ENCODE results near the gene AMBN. TPM values are rescaled to one million over a fixed set of nuclear protein-coding genes. Genes with fewer than 3 reads are reported as not detected.
"Not testable (repeated sequence)": the region's sequence is repeated elsewhere in the genome, so short reads cannot be mapped to it uniquely, and the experiment has no call there.

Gene AMBN
- total RNA-seq, 1 donor from 2014 or later, result not detected

DNA sequence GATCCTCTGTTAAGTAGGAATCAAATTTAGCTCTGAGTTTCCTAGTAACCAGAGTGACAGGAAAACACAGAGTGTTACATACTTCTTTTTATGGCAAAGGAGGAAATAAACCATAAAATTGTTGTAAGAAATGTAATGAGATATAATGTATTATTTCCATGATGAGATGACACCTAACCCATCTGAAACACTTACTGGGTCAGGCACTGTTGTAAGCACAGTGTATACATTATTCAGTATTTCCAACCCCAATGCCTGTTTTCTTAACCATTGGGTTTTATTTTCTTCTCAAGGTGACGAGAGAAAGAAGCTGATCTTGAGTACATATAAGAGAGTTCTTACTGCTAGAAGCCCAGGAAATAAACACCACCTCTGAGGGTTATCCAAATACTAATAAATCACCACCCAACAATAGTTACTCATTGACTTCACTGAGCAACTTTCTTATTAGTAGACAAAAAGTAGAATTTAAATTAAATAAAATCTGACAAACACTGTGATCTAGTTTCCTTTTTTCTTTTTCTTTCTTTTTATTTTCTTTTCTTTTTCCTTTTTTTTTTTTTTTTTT lies 32.3 kb downstream of the AMBN start:
- no peaks in the 10 kb centered on the region for H3K4me1 Mint-ChIP-seq
- H3K27me3 Mint-ChIP-seq, result no peaks in the 10 kb centered on the region
- DNase-seq, result peak; percentile 57
- H3K4me3 Mint-ChIP-seq, result no peak overlapping the region
- H3K27ac Mint-ChIP-seq, result no peak overlapping the region
- H3K36me3 Mint-ChIP-seq (ENCODE audit: low read depth), result no peaks in the 10 kb centered on the region
- intact Hi-C loops (cut with micrococcal nuclease), result loop anchor here (10.0 kb wide), 1 partner anchor 220 kb away; no protein-coding TSS in a partner anchor
- no peaks in the 10 kb centered on the region for H3K9me3 Mint-ChIP-seq

DNA sequence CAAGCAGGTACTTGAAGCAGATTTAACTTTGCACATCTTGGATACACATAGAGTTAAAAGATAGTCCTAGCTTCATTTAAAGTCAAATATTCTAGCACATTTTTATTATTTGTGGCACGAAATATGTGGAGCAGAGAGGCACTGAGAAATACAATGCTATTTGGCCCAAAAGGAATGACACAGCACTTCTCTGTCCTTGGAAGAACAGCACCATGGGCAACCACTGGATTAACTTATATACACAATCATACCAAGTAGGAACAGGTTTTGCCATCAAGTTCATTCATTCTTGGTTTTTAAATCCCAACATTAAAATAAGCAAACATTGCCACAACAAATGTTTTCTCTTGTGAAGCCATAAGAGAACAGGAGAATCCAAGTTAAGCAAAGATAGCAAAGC lies 35.6 kb downstream of the AMBN start:
- no peaks in the 10 kb centered on the region for H3K9me3 Mint-ChIP-seq
- H3K4me1 Mint-ChIP-seq, result no peaks in the 10 kb centered on the region
- H3K36me3 Mint-ChIP-seq (ENCODE audit: low read depth), result no peaks in the 10 kb centered on the region
- peaks cover 3% of the 10 kb centered on the region for H3K27me3 Mint-ChIP-seq
- no peak for DNase-seq
- intact Hi-C loops (cut with micrococcal nuclease), result loop anchor here (5.0 to 10.0 kb wide), 2 partner anchors 217 to 1900 kb away; no protein-coding TSS in a partner anchor
- no peak overlapping the region for H3K4me3 Mint-ChIP-seq
- H3K27ac Mint-ChIP-seq, result no peak overlapping the region

DNA sequence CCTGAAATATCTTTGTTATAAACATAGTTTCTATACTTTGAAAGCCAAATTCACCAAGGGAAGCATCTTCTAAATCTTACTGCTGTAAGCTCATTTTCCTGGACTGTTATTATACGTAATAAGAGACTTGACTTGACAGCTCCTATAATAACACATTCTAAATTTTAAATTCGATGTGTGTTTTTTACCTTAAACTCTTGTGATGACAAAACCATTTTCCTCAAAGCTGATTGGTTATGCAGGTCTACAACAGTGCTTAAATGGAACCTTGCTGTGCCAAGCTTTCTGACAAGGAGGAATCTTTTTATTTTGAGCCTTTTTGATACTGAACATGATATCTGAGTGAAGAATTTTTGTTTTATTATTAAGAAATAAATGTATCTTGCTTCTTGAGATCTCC lies 36.4 kb downstream of the AMBN start, which contains the start of gene ENAM:
Gene ENAM (plus strand): TSS at position 301 of the 400 bp plus-strand sequence. CDS start 757 bp downstream, outside the sequence.
- Mint-ChIP-seq H3K27me3 (peaks cover 3% of the 10 kb centered on the region), H3K4me3 (no peak within 1 kb of the TSS), H3K9me3 (no peaks in the 10 kb centered on the region), H3K4me1 (no peaks in the 10 kb centered on the region), H3K27ac (no peak within 1 kb of the TSS), H3K36me3 (ENCODE audit: low read depth) (no peaks in the 10 kb centered on the region)
- intact Hi-C loops (cut with micrococcal nuclease), result loop anchor here (5.0 to 10.0 kb wide), 2 partner anchors 216 to 1899 kb away; no protein-coding TSS in a partner anchor
- DNase-seq, result peak; percentile 14

DNA sequence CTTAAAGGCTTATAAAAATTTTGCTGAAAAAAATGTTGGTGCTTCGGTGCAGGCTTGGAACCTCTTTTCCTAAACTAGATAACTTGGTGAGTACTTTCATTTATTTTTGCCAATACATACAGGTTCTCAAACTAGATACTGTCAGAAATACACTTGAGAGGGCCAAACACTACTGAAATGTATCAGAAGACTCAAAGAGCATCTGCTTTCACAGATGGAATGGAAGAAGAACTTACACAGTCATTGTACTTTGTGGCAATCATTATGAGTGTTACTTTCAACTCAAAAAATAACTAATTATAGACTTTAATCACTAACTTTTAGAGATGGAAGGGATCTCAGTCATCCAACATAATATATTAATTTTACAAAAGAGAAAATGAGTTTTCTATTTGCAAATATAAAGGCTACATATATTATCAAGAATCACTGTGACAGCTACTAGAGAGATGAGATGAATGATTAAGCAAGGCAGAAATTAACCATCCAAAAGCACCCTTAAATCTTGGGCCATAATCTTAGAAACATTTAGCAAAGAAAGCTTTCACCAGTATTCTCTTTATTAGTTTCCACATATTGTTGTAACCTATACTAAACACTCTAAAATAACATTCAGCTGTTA lies 37.5 kb downstream of the AMBN start:
- no peaks in the 10 kb centered on the region for H3K9me3 Mint-ChIP-seq
- H3K27me3 Mint-ChIP-seq, result peaks cover 6% of the 10 kb centered on the region
- no peak overlapping the region for H3K4me3 Mint-ChIP-seq
- no peaks in the 10 kb centered on the region for H3K36me3 Mint-ChIP-seq (ENCODE audit: low read depth)
- intact Hi-C loops (cut with micrococcal nuclease), result loop anchor here (5.0 to 10.0 kb wide), 2 partner anchors 215 to 1898 kb away; no protein-coding TSS in a partner anchor
- no peaks in the 10 kb centered on the region for H3K4me1 Mint-ChIP-seq
- peak; percentile 2 for DNase-seq
- no peak overlapping the region for H3K27ac Mint-ChIP-seq

DNA sequence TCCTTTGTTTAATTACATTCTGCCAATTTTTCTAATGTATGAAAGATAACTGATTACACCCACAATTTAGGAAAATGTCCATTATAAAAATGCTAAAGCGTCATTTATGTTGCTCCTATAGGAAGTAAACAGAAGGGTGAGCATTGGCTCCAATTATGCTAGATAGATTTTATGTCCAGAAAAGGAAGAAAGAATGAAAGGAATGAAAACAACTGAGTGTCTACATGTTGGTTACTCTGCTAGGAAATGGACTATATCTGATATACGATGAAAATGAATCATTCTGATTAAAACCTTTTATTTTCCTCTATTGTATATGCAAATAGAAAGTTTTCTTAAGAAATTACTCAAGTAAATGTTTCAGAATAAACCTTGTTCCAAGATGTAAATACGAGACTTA lies 38.1 kb downstream of the AMBN start:
- intact Hi-C loops (cut with micrococcal nuclease), result no loop called here
- no peaks in the 10 kb centered on the region for H3K4me1 Mint-ChIP-seq
- H3K27ac Mint-ChIP-seq, result no peak overlapping the region
- H3K27me3 Mint-ChIP-seq, result peaks cover 6% of the 10 kb centered on the region
- H3K4me3 Mint-ChIP-seq, result no peak overlapping the region
- H3K36me3 Mint-ChIP-seq (ENCODE audit: low read depth), result no peaks in the 10 kb centered on the region
- no peaks in the 10 kb centered on the region for H3K9me3 Mint-ChIP-seq
- no peak for DNase-seq

DNA sequence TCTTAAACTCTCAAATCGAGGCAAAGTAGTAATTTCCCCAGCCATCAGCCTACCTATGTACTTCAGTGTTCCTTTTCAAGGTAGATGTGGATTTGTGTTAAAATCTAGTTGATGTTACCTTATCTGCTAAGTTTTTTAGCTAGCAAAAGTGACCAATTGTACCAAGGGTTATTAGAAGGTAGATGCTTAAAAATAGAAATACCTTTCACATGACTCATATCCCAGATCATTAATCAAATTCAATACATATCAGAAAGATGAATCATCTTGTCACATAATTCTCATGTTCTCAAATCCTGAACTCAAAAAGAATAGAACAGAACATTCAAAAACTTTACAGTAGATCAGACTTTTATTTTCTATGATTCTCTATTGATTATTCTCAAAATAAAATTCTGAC lies 40.0 kb downstream of the AMBN start:
- H3K36me3 Mint-ChIP-seq (ENCODE audit: low read depth), result no peaks in the 10 kb centered on the region
- H3K9me3 Mint-ChIP-seq, result no peaks in the 10 kb centered on the region
- H3K4me1 Mint-ChIP-seq, result no peaks in the 10 kb centered on the region
- no peak for DNase-seq
- H3K27me3 Mint-ChIP-seq, result peaks cover 6% of the 10 kb centered on the region
- no peak overlapping the region for H3K27ac Mint-ChIP-seq
- no peak overlapping the region for H3K4me3 Mint-ChIP-seq
- intact Hi-C loops (cut with micrococcal nuclease), result no loop called here

DNA sequence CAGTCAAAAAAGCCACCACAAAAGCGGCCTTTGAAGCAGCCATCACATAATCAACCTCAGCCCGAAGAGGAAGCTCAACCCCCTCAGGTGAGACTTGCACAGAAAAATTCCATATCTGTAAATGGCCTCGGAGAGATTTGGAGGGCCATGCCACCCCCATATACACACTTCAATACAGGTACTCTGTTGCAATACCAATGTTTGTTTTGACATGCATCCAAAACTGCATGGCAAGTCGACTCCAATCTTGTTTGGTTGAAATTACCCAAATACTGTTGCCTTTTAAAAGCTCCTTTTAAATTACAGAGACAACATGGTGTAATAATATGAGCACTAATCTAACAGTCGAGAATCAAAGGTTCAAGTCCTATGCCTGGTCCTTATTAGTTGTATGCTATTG lies 42.4 kb downstream of the AMBN start:
- no peak overlapping the region for H3K27ac Mint-ChIP-seq
- H3K4me1 Mint-ChIP-seq, result no peaks in the 10 kb centered on the region
- intact Hi-C loops (cut with micrococcal nuclease), result no loop called here
- H3K36me3 Mint-ChIP-seq (ENCODE audit: low read depth), result no peaks in the 10 kb centered on the region
- H3K9me3 Mint-ChIP-seq, result no peaks in the 10 kb centered on the region
- peak; percentile 25 for DNase-seq
- H3K4me3 Mint-ChIP-seq, result no peak overlapping the region
- peaks cover 6% of the 10 kb centered on the region for H3K27me3 Mint-ChIP-seq

DNA sequence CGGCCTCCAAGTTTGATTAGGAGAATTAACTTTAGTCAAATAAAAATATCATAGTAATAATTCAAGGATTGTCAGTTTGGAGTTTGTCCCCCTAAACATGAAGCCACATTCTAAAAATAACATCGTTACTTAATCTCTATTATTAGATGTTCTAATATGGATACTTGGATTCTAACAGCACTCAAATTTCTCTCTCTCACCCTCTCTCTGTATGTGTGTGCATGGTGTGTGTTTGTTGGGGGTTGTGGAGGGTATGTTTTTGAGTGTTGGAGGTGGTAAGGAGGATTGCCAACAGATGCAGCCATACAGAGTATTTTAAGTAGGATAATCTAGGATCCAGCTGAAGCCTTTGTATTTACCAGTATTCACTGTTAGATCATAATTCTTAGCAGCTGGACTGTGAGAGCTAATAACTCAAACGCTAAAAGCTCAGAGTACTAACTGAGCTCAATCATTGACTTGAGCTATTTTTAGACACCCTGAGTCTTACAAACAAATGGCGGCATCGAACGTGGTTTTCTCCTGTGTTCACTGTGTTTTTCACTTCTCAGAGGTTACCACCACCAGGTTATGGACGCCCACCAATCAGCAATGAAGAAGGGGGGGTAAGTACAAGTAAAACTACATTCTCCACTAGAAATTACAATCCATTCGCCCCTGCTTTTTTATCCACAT lies 45.3 kb downstream of the AMBN start:
- intact Hi-C loops (cut with micrococcal nuclease), result no loop called here
- Mint-ChIP-seq H3K36me3 (ENCODE audit: low read depth) (no peaks in the 10 kb centered on the region), H3K27ac (no peak overlapping the region), H3K4me3 (no peak overlapping the region), H3K4me1 (peaks cover 4% of the 10 kb centered on the region), H3K27me3 (peaks cover 3% of the 10 kb centered on the region), H3K9me3 (no peaks in the 10 kb centered on the region)
- peak; percentile 40 for DNase-seq

DNA sequence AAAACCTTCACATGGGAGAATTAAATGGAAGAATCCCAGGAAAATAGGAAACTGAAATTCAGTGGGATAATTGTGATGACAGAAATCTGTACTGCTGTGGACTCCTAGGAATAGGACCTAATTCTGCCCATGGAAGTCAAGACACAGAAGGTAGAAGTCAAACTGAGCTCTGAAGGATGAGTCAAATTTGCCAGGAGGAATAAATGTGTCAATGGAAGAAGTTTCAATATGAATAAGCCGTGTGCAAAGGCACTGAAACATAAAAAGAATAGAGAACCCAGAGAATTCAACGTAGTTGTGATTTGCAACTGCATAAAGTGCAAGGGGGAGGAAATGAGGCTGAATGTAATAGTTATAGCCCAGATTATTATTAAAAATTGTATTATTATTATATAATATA lies 48.1 kb downstream of the AMBN start:
- no peaks in the 10 kb centered on the region for H3K9me3 Mint-ChIP-seq
- H3K27me3 Mint-ChIP-seq, result peaks cover under 1% of the 10 kb centered on the region
- peak overlapping the region; percentile 59 for H3K27ac Mint-ChIP-seq
- no peaks in the 10 kb centered on the region for H3K36me3 Mint-ChIP-seq (ENCODE audit: low read depth)
- intact Hi-C loops (cut with micrococcal nuclease), result no loop called here
- H3K4me3 Mint-ChIP-seq, result no peak overlapping the region
- H3K4me1 Mint-ChIP-seq, result peaks cover 4% of the 10 kb centered on the region
- DNase-seq, result no peak

DNA sequence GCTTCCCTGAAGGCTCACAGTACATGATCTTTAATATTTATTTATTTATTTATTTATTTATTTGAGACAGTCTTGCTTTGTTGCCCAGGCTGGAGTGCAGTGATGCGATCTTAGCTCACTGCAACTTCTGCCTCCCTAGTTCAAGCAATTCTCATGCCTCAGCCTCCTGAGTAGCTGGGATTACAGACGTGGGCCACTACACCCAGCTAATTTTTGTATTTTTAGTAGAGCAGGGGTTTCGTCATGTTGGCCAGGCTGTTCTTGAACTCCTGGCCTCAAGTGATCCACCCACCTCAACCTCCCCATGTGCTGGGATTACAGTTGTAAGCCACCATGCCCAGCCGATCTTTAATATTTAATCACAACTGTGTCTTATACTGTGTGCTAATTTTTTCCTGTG lies 58.7 kb downstream of the AMBN start:
- H3K9me3 Mint-ChIP-seq; H3K27ac Mint-ChIP-seq; DNase-seq; H3K4me1 Mint-ChIP-seq; H3K4me3 Mint-ChIP-seq; H3K27me3 Mint-ChIP-seq; H3K36me3 Mint-ChIP-seq (ENCODE audit: low read depth): not testable (repeated sequence)
- intact Hi-C loops (cut with micrococcal nuclease), result loop anchor here (5.0 to 10.0 kb wide), 3 partner anchors 37 to 1062 kb away; partner anchors contain the start of gene UTP3

DNA sequence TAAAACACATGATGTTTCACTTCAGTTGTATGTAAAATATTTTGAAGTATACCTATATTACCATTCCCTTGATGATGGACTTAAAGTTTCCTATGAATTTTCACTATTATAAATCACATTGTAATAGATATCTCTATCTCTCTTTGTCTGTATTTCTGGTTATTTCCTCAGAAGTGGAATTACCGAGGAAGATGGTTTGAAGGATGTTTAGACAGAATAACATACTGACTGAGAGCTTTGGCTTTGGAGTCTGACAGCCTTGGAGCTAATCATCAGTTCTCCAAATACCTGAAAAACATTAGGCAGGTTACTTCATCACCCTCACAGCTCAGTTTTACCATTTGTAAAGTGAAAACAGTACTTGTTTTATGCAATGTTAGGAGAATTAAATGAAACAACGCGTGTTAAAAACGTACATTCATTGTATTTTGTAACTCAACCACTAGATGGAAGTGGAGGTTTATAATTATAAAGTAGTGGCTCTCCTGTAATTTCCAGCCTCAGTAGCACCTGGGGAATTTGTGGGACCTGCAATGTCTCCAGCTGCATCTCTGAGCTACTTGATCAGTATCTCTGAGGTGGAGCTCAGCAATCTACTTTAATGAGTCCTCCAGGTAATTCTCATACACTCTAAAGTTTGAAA lies 59.9 kb downstream of the AMBN start:
- Mint-ChIP-seq H3K27ac (no peak overlapping the region), H3K27me3 (peaks cover 9% of the 10 kb centered on the region), H3K4me1 (peaks cover 3% of the 10 kb centered on the region), H3K9me3 (no peaks in the 10 kb centered on the region), H3K36me3 (ENCODE audit: low read depth) (no peaks in the 10 kb centered on the region), H3K4me3 (no peak overlapping the region)
- DNase-seq, result peak; percentile 62
- intact Hi-C loops (cut with micrococcal nuclease), result loop anchor here (2.0 to 10.0 kb wide), 4 partner anchors 35 to 1060 kb away; partner anchors contain the start of gene UTP3

DNA sequence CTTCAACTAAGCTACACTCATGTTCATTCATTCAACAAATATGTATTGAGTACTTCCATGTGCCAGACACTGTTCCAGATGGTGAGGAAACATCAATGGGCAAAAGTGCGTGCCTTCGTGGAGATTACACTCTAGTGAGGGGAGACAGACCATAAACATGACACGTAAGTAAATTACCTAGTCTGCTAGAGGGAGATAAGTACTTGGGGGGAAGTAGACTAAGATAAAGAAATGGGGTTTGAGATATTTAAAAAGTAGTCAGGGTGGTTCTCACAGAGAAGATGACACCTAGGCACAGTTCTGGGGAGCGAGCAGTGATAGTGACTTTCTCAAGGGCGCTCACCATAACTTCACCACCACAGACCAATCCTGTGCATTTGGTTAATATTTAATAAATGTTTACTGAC lies 62.6 kb downstream of the AMBN start:
- intact Hi-C loops (cut with micrococcal nuclease), result loop anchor here (5.0 to 10.0 kb wide), 3 partner anchors 33 to 1058 kb away; partner anchors contain the start of gene UTP3
- Mint-ChIP-seq H3K36me3 (ENCODE audit: low read depth) (no peaks in the 10 kb centered on the region), H3K4me3 (no peak overlapping the region), H3K27me3 (peaks cover 23% of the 10 kb centered on the region), H3K9me3 (no peaks in the 10 kb centered on the region), H3K27ac (no peak overlapping the region), H3K4me1 (peaks cover 3% of the 10 kb centered on the region)
- DNase-seq, result no peak
